ENCODE results near the gene ABHD17A. TPM values are rescaled to one million over a fixed set of nuclear protein-coding genes. Genes with fewer than 3 reads are reported as not detected.
"Not testable (repeated sequence)": the region's sequence is repeated elsewhere in the genome, so short reads cannot be mapped to it uniquely, and the experiment has no call there.

ABHD17A gene
- total and polyA plus RNA-seq, 2 of the 8 experiments (the other 6 are each of a cell fraction or from before 2014, with no cell fraction given), result 41.2 to 87.4 TPM

- not testable (repeated sequence) for H4K8ac ChIP-seq (ENCODE audit: extremely low read depth, insufficient read depth, low read length); H3K4me2 ChIP-seq (ENCODE audit: insufficient read depth in 1 of 2, low read depth in 2 of 2, low read length in 2 of 2); H3K27ac ChIP-seq (ENCODE audit: low read depth, low read length); H3K23me2 ChIP-seq (ENCODE audit: low read depth, low read length); H3K4me3 ChIP-seq (ENCODE audit: extremely low read depth in 1 of 4, insufficient read depth in 2 of 4, low read depth in 3 of 4, low read length in 4 of 4); H4K91ac ChIP-seq (replicated peaks; ENCODE audit: insufficient read length, low read length); H2BK20ac ChIP-seq (ENCODE audit: low read length); H3K4ac ChIP-seq (replicated peaks; ENCODE audit: insufficient read length, low read depth, low read length); H3K9me3 ChIP-seq (ENCODE audit: insufficient read depth in 2 of 2, low read depth in 1 of 2, low read length in 1 of 2); H2BK12ac ChIP-seq (ENCODE audit: low read depth, low read length); H3K18ac ChIP-seq (ENCODE audit: extremely low read depth, low read length); H2AK5ac ChIP-seq (ENCODE audit: low read depth, low read length); H3K14ac ChIP-seq (ENCODE audit: insufficient read length); H3K36me3 ChIP-seq (ENCODE audit: control insufficient read depth in 2 of 4, insufficient read depth in 4 of 4, low read length in 3 of 4); H3K27me3 ChIP-seq (replicated peaks in 1 of 4; ENCODE audit: control insufficient read depth in 3 of 4, extremely low read depth in 1 of 4, insufficient read depth in 3 of 4, low read length in 3 of 4); FAIRE-seq; H3K23ac ChIP-seq (ENCODE audit: insufficient read length); H3K9ac ChIP-seq (replicated peaks in 1 of 4; ENCODE audit: extremely low read depth in 1 of 4, low read depth in 3 of 4, low read length in 3 of 4); H2AFZ ChIP-seq (ENCODE audit: low read length); H3K56ac ChIP-seq (replicated peaks; ENCODE audit: insufficient read length, low read depth, low read length); H2BK120ac ChIP-seq (replicated peaks; ENCODE audit: low read depth, low read length); H2BK15ac ChIP-seq (ENCODE audit: low read length); H2BK5ac ChIP-seq (ENCODE audit: low read depth, low read length); H4K5ac ChIP-seq (ENCODE audit: insufficient read length, low read depth, low read length); DNase-seq (ENCODE audit: low read depth in 1 of 2, low spot score in 2 of 2)
- peaks cover 3 to 14% (median 9%) of the 10 kb centered on the region in 4 experiments; a peak in 6 of 7 replicates for H3K4me1 ChIP-seq (replicated peaks in 1 of 4; ENCODE audit: control insufficient read depth in 3 of 4, insufficient read depth in 4 of 4, low read length in 3 of 4)
- H3K79me1 ChIP-seq (ENCODE audit: low read depth, low read length), result peaks cover 16% of the 10 kb centered on the region
- 95% methylated on average over 15 of the region's 15 CpGs; no CpG with 5 or more reads in 1 of the 2 experiments for WGBS, 2 experiments (ENCODE audit: extremely low coverage in 1 of 2, insufficient coverage in 1 of 2, insufficient read length in 1 of 2, insufficient replicate concordance in 2 of 2, low coverage in 1 of 2, low lambda C conversion rate in 2 of 2, missing lambda C conversion rate in 1 of 2)
- H3K79me2 ChIP-seq (ENCODE audit: control insufficient read depth in 1 of 2, insufficient read depth in 2 of 2, low read length in 2 of 2), result peaks cover 7 to 29% of the 10 kb centered on the region in 2 experiments; a peak in 3 of 4 replicates
- ChIA-PET POLR2A (ENCODE audit: partially characterized antibody) (interaction anchor here (0.9 to 2.9 kb wide), 3 partner anchors 11 to 22 kb away, joined by 4 to 9 read pairs (median 9); no protein-coding TSS in a partner anchor), CTCF (ENCODE audit: partially characterized antibody) (interaction anchor here (0.7 to 1.9 kb wide), 5 partner anchors 10 to 44 kb away, joined by 3 to 5 read pairs (median 4); no protein-coding TSS in a partner anchor)
- peaks cover 13 to 20% of the 10 kb centered on the region in 2 experiments for H4K20me1 ChIP-seq (replicated peaks in 1 of 2; ENCODE audit: control insufficient read depth in 1 of 2, insufficient read depth in 2 of 2, low read length in 2 of 2)
Observed at GRCh38 chr19:1886360-1886759, 1.1 kb upstream of the ABHD17A start.
